Activated CD4-positive, alpha-beta T cell treated with anti-CD3 and anti-CD28 coated beads, Interleukin-2, amount 50 U/mL, for 48 hours (primary cell): Measurements from ENCODE around the gene MGMT.

Experiments used
- DNase-seq, 2 experiments: peaks; one replicate each; pipeline ENCODE4 v3.0.0-alpha.2; 2020

The MGMT gene

GRCh38 chr10:129696636-129697035 lies 229.6 kb downstream of the MGMT start:
- DNase-seq = no peak

- DNase-seq = no peak
These were observed 230.6 kb downstream of the MGMT start for GRCh38 chr10:129697463-129698247.

DNA sequence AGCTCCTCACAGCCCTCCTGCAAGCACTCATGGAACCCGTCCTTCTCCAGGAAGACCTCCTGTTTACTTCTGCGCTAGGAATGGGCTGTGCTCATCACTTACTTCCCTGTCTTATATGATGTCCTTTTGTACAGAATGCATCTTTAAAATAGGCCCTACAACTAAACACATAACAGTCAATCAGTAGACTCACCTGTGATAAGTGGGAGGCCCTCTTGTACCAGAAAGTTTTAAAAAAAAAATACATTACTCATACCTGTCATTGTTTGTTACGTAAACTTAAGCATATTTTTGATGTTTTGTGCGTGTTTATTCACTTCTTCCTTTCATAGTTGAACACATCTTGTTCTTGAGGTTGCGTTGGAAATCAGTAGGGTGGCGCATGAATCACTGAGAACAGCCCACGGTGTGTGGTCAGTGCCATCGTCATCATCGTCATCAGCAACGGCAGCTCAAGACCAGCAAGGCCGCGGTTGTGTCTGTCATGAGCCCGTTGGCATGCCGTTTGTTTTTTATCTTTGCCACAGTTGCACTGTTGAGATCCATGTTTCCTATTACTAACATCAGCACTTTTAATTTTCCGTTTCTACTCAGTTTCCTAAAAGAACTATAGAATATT lies 232.8 kb downstream of the MGMT start:
- no peak for DNase-seq

- DNase-seq = no peak
These were observed 235.6 kb downstream of the MGMT start for GRCh38 chr10:129702605-129703004.

GRCh38 chr10:129703287-129704137 lies 236.5 kb downstream of the MGMT start:
- DNase-seq = no peak

DNA sequence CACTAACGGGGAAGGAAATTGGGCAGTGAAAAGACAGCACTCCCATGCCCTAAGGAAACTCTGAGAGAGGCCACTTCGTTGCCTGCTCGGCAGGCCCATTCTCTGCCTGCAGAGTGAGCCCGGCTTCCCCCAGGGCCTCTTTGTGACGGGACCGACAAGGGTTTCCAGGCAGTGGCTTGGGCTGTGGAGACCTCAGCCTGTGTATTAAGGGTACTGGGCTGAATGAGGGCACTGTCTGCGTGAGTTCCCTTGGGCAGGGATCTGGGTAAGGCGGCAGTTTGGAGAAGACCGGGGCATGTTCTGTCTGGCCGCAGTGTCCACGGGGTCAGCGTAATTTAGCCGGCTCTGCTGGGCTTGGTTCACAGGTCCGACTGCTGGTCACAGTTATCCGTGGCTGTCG lies 237.2 kb downstream of the MGMT start:
- DNase-seq = no peak

DNA sequence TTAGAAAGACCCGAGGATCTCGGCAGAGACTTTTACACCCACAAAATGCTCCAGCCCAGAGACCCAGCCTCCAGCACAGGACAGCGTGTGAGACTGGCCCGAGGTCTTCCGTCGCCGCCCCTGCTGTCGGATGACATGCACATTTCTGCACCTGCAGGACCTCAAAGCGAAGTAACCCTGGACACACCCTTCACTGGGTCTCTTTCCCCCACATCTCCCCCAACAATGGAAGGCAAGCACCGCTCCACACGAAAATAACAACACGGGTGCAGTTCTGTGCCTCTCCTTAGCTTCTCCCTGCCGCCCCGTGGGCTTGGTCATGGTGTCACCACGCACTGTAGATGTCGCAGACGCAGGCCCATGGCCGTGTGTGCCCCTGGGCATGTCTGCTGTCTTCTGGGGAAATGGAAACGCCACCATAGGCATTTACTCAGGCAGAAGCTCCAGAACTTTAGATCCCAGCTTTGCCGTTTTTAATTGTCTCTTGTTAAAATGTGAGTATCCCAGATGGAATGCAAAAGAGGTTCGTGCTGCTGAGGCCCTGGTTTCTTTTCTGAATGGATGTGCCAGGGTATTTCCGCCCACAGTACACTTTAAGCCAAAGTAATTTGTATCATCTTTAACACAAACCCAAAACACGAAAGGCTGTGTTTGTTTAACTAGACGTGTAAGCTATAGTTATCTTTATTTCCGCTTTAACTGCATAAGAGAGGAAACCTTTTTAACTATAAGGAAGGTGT lies 237.9 kb downstream of the MGMT start:
- no peak for DNase-seq

DNA sequence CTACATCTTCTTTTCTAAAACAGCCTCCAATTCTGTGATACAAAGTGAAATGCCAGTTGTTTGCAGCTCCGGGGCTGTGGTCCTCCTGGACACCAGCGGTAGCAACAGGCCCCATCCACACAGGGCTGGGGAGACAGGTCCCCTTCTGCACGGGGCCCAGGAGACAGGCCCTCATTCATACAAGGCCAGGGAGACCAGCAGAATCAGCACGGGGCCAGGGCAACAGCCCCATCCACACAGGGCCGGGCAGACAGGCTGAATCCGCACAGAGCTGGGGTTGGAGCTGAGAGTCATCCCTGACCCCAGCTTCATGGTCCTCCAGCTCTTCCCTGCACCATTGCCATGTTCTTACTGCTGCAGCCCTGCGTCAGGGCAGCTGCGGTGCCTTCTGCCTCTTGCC lies 238.6 kb downstream of the MGMT start:
- no peak for DNase-seq

DNA sequence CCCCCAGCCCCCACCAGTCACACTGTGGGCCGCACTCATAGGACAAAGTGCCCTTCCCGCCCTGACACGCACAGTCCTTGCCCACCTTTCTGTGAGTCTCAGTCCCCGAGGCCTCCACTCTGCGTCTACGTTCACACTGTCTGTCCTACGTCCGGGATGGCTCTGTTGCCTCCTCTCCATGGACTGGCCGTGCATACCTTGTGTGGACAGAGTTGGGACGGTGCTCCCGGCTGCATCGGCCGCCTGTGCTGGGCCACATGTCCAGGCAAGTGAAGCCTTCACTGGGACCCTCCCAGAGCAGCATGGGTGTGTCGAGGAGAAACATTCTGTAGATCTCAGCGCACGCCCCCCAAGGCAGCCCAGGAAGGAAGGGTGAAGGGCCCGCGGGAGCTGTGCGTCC lies 239.0 kb downstream of the MGMT start:
- DNase-seq = no peak

DNA sequence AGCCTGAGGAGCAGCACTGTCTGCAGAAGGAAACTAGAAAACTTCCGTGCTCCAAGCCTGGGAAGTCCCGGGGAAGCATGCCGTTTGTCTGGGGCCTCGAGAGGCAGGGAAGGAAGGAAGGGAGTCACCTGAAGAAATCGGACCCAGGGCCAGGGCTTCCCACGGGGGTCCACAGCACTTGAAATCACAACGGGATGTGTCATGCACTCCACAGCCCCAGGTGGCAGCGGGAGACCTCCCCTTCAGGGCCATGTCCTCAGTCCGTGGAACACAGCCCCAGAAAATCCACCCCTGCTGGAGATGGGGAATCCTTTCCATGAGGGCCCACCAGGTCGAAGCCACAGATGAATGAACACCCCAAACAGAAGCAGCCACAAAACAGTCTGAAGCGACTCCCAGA lies 239.5 kb downstream of the MGMT start:
- no peak for DNase-seq

DNA sequence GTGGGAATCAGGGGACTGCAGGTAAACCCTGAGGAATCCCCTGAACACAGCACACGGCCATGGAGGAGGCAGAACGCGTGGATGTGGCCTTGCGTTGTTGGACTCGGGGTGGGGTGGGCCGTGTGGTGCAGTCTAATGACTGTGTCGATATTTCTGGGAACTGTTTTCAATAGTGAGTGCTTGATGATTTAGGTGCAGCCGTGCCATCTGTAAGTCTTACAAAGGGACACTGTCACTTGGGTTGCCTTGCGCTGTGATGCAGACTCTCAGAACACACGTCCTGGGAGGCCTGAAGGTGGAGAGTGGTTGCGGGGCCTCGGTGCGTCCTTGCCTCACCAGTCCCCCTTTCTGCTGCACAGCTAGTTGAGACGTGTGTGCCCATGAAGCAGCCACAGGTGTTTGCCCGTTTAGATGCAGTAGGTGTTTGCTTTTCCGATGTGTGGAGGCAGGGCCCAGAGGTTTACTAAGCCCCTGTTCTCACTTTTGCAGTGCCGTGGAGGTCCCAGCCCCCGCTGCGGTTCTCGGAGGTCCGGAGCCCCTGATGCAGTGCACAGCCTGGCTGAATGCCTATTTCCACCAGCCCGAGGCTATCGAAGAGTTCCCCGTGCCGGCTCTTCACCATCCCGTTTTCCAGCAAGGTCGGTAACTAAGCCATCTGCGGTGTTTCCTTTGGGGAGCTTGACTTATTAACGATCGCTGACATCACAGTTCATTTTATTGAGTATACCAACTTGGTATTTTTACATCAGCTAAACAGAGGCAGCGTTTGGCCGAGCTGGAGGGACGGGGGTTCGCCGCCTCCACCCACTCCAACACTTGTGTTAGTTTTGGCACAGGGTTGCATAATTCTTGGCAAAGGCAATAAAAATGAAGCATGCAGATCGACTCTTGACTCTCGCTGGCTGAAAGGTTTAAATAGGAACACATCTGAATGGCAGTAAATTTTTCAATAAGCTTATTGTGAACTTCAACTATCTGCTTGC lies 240.7 kb downstream of the MGMT start:
- DNase-seq = no peak

DNA sequence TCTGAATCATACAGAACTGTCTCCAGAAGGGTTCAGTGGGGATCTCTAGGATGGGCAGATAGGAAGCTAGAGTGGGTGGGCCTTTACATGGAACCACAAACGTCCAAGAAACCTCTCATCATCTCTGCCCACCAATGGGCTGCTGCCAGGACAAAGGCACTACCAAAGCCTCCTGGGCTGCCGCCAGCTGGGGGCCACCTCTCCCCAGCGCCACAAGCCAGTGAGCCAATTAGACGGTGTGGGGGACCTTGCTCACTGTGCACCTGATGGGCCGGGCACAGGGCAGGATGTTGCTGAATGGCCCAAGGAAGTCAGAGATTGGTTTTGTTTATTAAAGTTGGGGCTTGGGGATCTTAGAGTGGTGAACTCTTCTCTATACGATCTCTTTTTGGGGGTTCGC lies 242.1 kb downstream of the MGMT start:
- no peak for DNase-seq

DNA sequence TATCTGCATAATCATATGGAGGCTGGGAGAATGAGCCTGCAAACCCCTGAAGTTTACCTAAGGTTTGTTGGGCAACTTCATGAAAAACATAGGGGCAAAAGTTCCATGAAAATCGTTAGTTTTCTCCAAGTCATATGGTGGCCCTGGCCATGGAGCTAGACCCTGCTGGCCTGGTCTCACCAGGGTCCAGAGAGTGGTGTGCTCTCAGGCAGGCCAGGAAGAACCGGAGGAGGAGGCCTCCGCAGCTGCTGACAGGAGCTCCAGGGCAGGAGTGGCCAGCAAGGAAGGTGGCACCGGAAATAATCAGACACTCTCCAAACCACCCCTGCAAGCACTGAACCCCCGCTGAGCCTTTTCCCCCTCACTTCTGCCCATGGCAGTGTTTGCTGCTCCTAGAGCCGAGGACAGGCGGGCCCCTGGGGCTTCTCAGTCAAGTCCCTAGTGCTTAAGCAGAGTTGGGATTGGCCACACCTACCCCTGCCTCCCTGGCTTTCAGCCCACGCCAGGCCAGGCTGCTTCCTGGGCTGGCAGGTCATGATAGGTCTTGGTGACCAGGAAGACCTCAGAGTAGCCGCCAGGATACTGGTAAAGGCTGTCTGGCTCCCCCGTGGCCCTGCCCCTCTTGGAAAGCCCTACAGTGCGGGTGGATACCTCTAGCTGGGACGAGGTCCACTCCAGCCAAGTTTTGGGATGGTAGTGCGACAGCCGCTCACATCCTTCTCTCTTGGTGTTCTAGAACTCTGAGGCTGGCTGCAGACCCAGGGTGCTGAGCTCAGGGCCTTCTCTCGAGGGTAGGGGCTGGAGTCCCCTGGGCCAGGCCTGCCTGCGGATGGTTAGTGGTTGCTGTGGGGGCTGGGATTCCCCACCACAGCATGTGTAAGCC lies 242.8 kb downstream of the MGMT start:
- no peak for DNase-seq

DNA sequence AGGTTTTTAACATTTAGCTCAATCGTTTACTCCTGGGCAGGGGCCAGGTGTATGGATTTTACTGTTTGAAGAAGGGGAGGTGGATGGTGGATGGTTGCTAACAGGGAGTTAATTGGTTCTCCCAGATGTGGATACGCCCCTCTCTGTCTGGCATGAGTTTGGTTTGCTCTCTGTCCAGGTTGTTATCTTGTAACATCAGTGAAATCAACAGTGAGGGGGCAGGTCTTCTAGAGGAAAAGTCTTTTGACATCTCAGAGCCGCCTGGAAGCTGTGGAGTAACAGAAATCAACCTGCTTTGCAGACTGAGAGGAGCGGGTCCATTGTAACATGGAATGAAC lies 243.4 kb downstream of the MGMT start:
- no peak for DNase-seq

DNA sequence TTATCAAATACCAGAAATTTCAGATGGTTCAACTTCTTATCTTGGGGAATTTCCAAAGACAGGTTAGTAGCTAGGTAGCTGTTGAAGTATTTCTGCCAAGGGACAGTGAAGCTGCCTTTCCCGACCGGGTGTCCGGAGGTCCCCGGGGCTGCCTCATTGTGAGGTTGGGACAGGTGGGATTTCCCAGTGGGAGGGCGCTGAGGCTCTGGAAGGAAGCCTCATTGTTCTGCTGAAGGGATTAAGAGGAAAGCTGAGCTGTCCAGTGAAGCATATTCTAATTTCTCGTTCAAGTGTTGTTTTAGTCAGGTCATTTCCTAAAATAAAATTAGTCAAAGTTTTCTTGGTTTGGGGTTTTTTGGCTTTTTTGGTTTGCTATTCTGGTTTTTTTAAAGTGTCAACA lies 244.2 kb downstream of the MGMT start:
- DNase-seq = no peak

DNA sequence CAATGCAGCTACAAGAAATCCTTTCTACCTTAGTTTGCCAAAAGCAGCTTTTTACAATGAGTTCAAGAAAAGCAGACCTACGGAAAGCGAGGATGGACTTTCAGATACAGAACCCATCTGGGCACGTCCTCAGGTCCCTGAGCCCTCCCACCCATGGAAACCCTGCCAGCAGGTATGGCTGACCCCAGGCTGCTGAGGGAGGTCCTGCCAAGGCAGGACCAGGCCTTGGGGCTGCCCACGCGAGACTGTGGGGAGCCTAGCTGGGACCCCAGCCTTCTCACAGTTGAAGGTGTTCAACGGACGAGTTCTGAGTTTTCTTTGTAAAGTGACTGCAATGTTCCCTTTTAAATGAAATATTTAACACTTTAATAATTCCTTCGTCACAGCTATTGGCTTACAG lies 245.0 kb downstream of the MGMT start:
- DNase-seq = no peak

GRCh38 chr10:129713659-129714265 lies 246.7 kb downstream of the MGMT start:
- DNase-seq = no peak

DNA sequence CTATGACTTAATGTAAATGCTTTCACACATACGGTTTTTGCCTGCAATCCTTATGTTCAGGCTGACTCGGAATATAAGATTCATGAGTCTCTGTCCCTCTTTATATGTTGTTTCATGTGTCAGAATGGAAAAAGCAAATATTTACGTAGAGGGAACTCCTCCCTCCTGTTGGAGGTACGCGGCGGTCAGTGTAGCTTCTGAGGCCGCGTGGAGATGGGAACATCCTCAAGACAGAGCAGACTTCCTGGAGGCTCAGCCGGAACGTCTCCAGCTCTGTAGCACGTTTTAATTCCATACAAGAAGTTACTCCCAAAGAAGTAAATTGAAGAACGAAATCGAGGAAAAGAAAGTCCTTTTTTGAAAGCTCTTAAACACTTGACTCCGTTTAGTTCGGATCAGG lies 248.8 kb downstream of the MGMT start:
- no peak for DNase-seq

- no peak for DNase-seq
These were observed 249.2 kb downstream of the MGMT start for GRCh38 chr10:129716211-129716681.

DNA sequence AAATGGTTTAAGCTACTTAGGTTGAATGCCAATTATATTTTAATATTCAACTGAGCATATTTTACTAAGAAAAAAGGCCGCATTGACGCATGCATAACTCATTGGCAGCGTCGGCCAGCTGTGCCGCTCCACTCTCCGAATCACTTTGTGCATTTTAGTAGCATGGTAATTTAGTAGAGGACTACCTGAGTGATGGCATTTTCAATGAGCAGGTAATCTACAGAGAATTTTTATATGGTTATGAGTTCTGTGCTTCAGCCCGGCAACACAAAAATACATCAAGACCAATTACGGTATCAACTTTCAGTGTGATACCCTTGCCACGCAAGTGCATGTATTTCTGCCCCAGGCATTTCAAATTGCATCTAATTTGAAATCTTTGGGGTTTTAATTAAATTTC lies 249.8 kb downstream of the MGMT start:
- no peak for DNase-seq
